SK-N-SH treated with all-trans-retinoic acid at 6 μM for 48 hours (cell line): ENCODE data around the gene PDSS2.
"Not testable (repeated sequence)": the region's sequence is repeated elsewhere in the genome, so short reads cannot be mapped to it uniquely, and the experiment has no call there.

ENCODE experiments used
- ATAC-seq: fragments of 200-7000 bp; cut with Tn5 transposase; 3 replicates; pipeline ENCODE4 v1.9.1; 2020; ENCODE audit warnings: mild to moderate bottlenecking, moderate library complexity
- ARNTL ChIP-seq: fragments of 450-650 bp; formaldehyde crosslinking; IDR thresholded peaks from 2 replicates; pipeline ENCODE4 v1.5.0; 2020; ENCODE audit warnings: low read depth, mild to moderate bottlenecking, moderate library complexity, borderline replicate concordance
- BACH2 ChIP-seq: fragments of 250-450 bp; sonication (Bioruptor Pico); IDR thresholded peaks from 2 replicates; pipeline ENCODE4 v1.9.0; 2021; ENCODE audit warnings: mild to moderate bottlenecking, borderline replicate concordance
- CSDC2 ChIP-seq: fragments of 250-450 bp; sonication (Bioruptor Pico); IDR thresholded peaks from 2 replicates; pipeline ENCODE4 v1.5.0; 2020; ENCODE audit warnings: mild to moderate bottlenecking, moderate library complexity
- GLIS3 ChIP-seq: fragments of 250-450 bp; sonication (Bioruptor Pico); IDR thresholded peaks from 2 replicates; pipeline ENCODE4 v1.5.0; 2020; ENCODE audit warnings: mild to moderate bottlenecking, moderate library complexity
- PPARA ChIP-seq: fragments of 250-450 bp; sonication (Bioruptor Pico); IDR thresholded peaks from 2 replicates; pipeline ENCODE4 v1.5.0; 2020; ENCODE audit warnings: mild to moderate bottlenecking, borderline replicate concordance
- RARB ChIP-seq: fragments of 250-450 bp; sonication (Bioruptor Pico); IDR thresholded peaks from 2 replicates; pipeline ENCODE4 v1.8.0; 2021; ENCODE audit warnings: mild to moderate bottlenecking, moderate library complexity
- SNAI2 ChIP-seq: fragments of 250-450 bp; sonication (Bioruptor Pico); IDR thresholded peaks from 2 replicates; pipeline ENCODE4 v1.5.0; 2020; ENCODE audit warnings: mild to moderate bottlenecking, moderate library complexity
- TOX ChIP-seq: fragments of 250-450 bp; sonication (Bioruptor Pico); IDR thresholded peaks from 2 replicates; pipeline ENCODE4 v1.8.0; 2021; ENCODE audit warnings: mild to moderate bottlenecking, moderate library complexity, borderline replicate concordance
- ZC3H10 ChIP-seq: fragments of 250-450 bp; sonication (Bioruptor Pico); IDR thresholded peaks from 2 replicates; pipeline ENCODE4 v1.5.1; 2021; ENCODE audit warnings: mild to moderate bottlenecking, moderate library complexity
- ZFP3 ChIP-seq: fragments of 250-450 bp; sonication (Bioruptor Pico); IDR thresholded peaks from 2 replicates; pipeline ENCODE4 v1.5.0; 2020; ENCODE audit warnings: mild to moderate bottlenecking, moderate library complexity
- ZFP30 ChIP-seq: fragments of 450-650 bp; formaldehyde crosslinking; IDR thresholded peaks from 2 replicates; pipeline ENCODE4 v1.5.0; 2022; ENCODE audit warnings: mild to moderate bottlenecking, moderate library complexity
- ZNF565 ChIP-seq: fragments of 450-650 bp; formaldehyde crosslinking; conservative IDR thresholded peaks from 2 replicates; pipeline ENCODE4 v1.5.0; 2020; ENCODE audit warnings: low read depth, mild to moderate bottlenecking, moderate library complexity
- ZNF70 ChIP-seq: fragments of 450-650 bp; formaldehyde crosslinking; IDR thresholded peaks from 2 replicates; pipeline ENCODE4 v1.5.0; 2020; ENCODE audit warnings: mild to moderate bottlenecking, moderate library complexity
- ZNF8 ChIP-seq: fragments of 450-650 bp; formaldehyde crosslinking; IDR thresholded peaks from 2 replicates; pipeline ENCODE4 v1.5.0; 2020; ENCODE audit warnings: mild to moderate bottlenecking, moderate library complexity
- TF ChIP-seq, protein P1 (sequence below): fragments of 250-450 bp; sonication (Bioruptor Pico); IDR thresholded peaks from 2 replicates; pipeline ENCODE4 v1.5.0; 2020; ENCODE audit warnings: mild to moderate bottlenecking, moderate library complexity
- TF ChIP-seq, protein P2 (sequence below): fragments of 250-450 bp; sonication (Bioruptor Pico); IDR thresholded peaks from 2 replicates; pipeline ENCODE4 v1.5.1; 2020; ENCODE audit warnings: low read depth, mild to moderate bottlenecking, moderate library complexity
- TF ChIP-seq, protein P3 (sequence below): fragments of 250-450 bp; sonication (Bioruptor Pico); IDR thresholded peaks from 2 replicates; pipeline ENCODE4 v1.8.0; 2020; ENCODE audit warnings: mild to moderate bottlenecking, moderate library complexity, borderline replicate concordance

Gene PDSS2

GRCh38 chr6:107374264-107374663 is 85.1 kb downstream of the PDSS2 start (continued):
- TF ChIP-seq, protein P1, sequence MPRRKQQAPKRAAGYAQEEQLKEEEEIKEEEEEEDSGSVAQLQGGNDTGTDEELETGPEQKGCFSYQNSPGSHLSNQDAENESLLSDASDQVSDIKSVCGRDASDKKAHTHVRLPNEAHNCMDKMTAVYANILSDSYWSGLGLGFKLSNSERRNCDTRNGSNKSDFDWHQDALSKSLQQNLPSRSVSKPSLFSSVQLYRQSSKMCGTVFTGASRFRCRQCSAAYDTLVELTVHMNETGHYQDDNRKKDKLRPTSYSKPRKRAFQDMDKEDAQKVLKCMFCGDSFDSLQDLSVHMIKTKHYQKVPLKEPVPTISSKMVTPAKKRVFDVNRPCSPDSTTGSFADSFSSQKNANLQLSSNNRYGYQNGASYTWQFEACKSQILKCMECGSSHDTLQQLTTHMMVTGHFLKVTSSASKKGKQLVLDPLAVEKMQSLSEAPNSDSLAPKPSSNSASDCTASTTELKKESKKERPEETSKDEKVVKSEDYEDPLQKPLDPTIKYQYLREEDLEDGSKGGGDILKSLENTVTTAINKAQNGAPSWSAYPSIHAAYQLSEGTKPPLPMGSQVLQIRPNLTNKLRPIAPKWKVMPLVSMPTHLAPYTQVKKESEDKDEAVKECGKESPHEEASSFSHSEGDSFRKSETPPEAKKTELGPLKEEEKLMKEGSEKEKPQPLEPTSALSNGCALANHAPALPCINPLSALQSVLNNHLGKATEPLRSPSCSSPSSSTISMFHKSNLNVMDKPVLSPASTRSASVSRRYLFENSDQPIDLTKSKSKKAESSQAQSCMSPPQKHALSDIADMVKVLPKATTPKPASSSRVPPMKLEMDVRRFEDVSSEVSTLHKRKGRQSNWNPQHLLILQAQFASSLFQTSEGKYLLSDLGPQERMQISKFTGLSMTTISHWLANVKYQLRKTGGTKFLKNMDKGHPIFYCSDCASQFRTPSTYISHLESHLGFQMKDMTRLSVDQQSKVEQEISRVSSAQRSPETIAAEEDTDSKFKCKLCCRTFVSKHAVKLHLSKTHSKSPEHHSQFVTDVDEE (CRISPR knock-in tag): no peak
- TF ChIP-seq ZFP30 (no peak), ZFP3 (CRISPR knock-in tag) (no peak), ZC3H10 (CRISPR knock-in tag) (no peak), ZNF70 (CRISPR knock-in tag) (no peak), ZNF565 (no peak), ZNF8 (CRISPR knock-in tag) (no peak)

- ATAC-seq: no peak
- TF ChIP-seq SNAI2 (CRISPR knock-in tag) (no peak), TOX (no peak), GLIS3 (CRISPR knock-in tag) (no peak), ZC3H10 (CRISPR knock-in tag) (no peak), CSDC2 (CRISPR knock-in tag) (no peak)
- TF ChIP-seq, protein P2, sequence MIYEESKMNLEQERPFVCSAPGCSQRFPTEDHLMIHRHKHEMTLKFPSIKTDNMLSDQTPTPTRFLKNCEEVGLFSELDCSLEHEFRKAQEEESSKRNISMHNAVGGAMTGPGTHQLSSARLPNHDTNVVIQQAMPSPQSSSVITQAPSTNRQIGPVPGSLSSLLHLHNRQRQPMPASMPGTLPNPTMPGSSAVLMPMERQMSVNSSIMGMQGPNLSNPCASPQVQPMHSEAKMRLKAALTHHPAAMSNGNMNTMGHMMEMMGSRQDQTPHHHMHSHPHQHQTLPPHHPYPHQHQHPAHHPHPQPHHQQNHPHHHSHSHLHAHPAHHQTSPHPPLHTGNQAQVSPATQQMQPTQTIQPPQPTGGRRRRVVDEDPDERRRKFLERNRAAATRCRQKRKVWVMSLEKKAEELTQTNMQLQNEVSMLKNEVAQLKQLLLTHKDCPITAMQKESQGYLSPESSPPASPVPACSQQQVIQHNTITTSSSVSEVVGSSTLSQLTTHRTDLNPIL (CRISPR knock-in tag): no peak
- TF ChIP-seq, protein P3, sequence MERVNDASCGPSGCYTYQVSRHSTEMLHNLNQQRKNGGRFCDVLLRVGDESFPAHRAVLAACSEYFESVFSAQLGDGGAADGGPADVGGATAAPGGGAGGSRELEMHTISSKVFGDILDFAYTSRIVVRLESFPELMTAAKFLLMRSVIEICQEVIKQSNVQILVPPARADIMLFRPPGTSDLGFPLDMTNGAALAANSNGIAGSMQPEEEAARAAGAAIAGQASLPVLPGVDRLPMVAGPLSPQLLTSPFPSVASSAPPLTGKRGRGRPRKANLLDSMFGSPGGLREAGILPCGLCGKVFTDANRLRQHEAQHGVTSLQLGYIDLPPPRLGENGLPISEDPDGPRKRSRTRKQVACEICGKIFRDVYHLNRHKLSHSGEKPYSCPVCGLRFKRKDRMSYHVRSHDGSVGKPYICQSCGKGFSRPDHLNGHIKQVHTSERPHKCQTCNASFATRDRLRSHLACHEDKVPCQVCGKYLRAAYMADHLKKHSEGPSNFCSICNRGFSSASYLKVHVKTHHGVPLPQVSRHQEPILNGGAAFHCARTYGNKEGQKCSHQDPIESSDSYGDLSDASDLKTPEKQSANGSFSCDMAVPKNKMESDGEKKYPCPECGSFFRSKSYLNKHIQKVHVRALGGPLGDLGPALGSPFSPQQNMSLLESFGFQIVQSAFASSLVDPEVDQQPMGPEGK (CRISPR knock-in tag): no peak
These were observed 89.9 kb downstream of the PDSS2 start for GRCh38 chr6:107369493-107369892.

GRCh38 chr6:107368471-107368870 is 90.9 kb downstream of the PDSS2 start:
- TF ChIP-seq ZFP3 (CRISPR knock-in tag) (no peak), GLIS3 (CRISPR knock-in tag) (no peak), ARNTL (CRISPR knock-in tag) (no peak), SNAI2 (CRISPR knock-in tag) (no peak)
- no peak for ATAC-seq

- not testable (repeated sequence) for ATAC-seq
These were observed 95.2 kb downstream of the PDSS2 start for GRCh38 chr6:107364173-107364572.

DNA sequence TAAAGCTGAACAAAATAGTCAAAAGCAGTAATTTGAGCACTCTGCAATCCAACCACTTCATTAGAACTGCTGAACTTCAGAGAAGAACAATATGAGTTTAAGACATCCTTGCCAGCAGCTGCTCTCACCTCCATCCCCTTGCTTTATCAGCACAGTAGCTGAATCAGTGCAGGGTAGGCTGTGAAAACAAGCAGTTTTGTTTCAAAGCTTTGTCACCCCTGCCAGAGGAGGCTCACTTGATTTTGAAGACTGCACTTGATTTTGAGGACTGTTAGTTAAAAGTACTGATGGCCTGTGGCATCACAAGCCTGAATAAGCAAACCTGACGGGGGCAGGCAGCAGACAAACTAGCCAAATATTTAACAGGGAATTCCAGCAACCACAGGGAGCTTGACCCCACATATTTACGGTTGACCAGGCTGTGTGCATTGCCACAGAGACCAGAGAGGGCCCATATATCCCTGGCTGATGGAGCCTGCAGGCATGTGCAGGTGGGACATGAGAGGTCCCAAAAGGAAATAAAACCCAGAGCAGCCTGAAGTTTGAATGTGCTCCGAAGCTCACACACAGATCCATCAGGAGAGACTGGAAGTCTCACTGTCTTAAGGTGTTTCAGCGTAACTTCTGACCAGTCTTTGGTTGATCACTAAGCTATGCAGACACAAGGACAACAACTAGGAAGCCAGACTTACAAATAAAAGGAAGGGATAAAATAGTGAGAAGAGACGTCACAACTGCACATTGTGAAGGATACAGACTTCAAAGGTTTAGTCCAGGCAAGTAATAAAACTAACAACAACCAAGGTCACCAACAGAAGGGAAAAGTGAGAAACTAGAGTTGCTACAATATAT is 97.4 kb downstream of the PDSS2 start:
- no peak for ATAC-seq
- TF ChIP-seq, protein P2 (CRISPR knock-in tag): no peak
- TF ChIP-seq, protein P3 (CRISPR knock-in tag): no peak
- TF ChIP-seq CSDC2 (CRISPR knock-in tag): no peak
- TF ChIP-seq ZC3H10 (CRISPR knock-in tag): no peak
- TF ChIP-seq PPARA (CRISPR knock-in tag): no peak
- TF ChIP-seq BACH2: no peak
- TF ChIP-seq RARB: no peak
- no peak for TF ChIP-seq ZFP30
- TF ChIP-seq ARNTL (CRISPR knock-in tag): no peak
- TF ChIP-seq ZFP3 (CRISPR knock-in tag): no peak
